Islet of Langerhans (tissue), 1 donor: ENCODE measurements around the gene FAM241B.

Experiments
- FAIRE-seq: peaks from one replicate; lab custom pipeline; 2011; peaks lifted over from hg19 to GRCh38; lab: Jason Lieb, UNC

Gene FAM241B

GRCh38 chr10:69629897-69630650 lies at the start of gene FAM241B:
Gene FAM241B, plus strand, starts transcription at chr10:69630247. Its CDS starts 1,497 bp downstream, at chr10:69631744.
- no peak for FAIRE-seq

GRCh38 chr10:69580435-69580834 lies 49.6 kb upstream of the FAM241B start:
- FAIRE-seq = no peak

- FAIRE-seq = no peak
These were observed 46.9 kb upstream of the FAM241B start for GRCh38 chr10:69583106-69583505.

- FAIRE-seq = no peak
These were observed 45.4 kb upstream of the FAM241B start for GRCh38 chr10:69584624-69585023.

- no peak for FAIRE-seq
These were observed 41.7 kb upstream of the FAM241B start for GRCh38 chr10:69588358-69588757.

GRCh38 chr10:69600761-69601330 lies 29.2 kb upstream of the FAM241B start:
- FAIRE-seq = no peak

- no peak for FAIRE-seq
These were observed 21.0 kb upstream of the FAM241B start for GRCh38 chr10:69609077-69609476.

- no peak for FAIRE-seq
These were observed 17.3 kb upstream of the FAM241B start for GRCh38 chr10:69612760-69613159.

- FAIRE-seq = no peak
These were observed 15.9 kb upstream of the FAM241B start for GRCh38 chr10:69614130-69614529.

- FAIRE-seq = no peak
These were observed 13.7 kb upstream of the FAM241B start for GRCh38 chr10:69616358-69616757.

GRCh38 chr10:69618746-69619145 lies 11.3 kb upstream of the FAM241B start:
- no peak for FAIRE-seq

GRCh38 chr10:69619626-69620025 lies 10.4 kb upstream of the FAM241B start:
- no peak for FAIRE-seq

GRCh38 chr10:69620625-69621024 lies 9.4 kb upstream of the FAM241B start:
- no peak for FAIRE-seq

GRCh38 chr10:69624245-69624786 lies 5.7 kb upstream of the FAM241B start:
- FAIRE-seq = no peak

- FAIRE-seq = no peak
These were observed 3.2 kb upstream of the FAM241B start for GRCh38 chr10:69626826-69627225.

- no peak for FAIRE-seq
These were observed 1.2 kb upstream of the FAM241B start for GRCh38 chr10:69628891-69629290.

- no peak for FAIRE-seq
These were observed 539 bp upstream of the FAM241B start for GRCh38 chr10:69629519-69629896.

- FAIRE-seq = no peak
These were observed 779 bp downstream of the FAM241B start for GRCh38 chr10:69630651-69631400.

GRCh38 chr10:69631566-69631965 lies 1.5 kb downstream of the FAM241B start:
- no peak for FAIRE-seq

GRCh38 chr10:69632516-69633199 lies 2.6 kb downstream of the FAM241B start:
- no peak for FAIRE-seq

GRCh38 chr10:69633673-69634635 lies 3.9 kb downstream of the FAM241B start:
- no peak for FAIRE-seq
